IPS DF 19.7 (cell line): ENCODE results near the gene ARGFX.
"Not testable (repeated sequence)": the region's sequence is repeated elsewhere in the genome, so short reads cannot be mapped to it uniquely, and the experiment has no call there.

Experiments
- DNase-seq: peaks from one replicate; pipeline ENCODE4 v3.0.0-alpha.2; 2013; ENCODE audit warnings: low read depth, low spot score

The ARGFX gene

GRCh38 chr3:121599900-121600299, 32.2 kb downstream of the ARGFX start:
- DNase-seq, result not testable (repeated sequence)

GRCh38 chr3:121601212-121601812, 33.6 kb downstream of the ARGFX start:
- no peak for DNase-seq

GRCh38 chr3:121604759-121605158, 37.0 kb downstream of the ARGFX start:
- DNase-seq, result no peak

GRCh38 chr3:121606106-121606505, 38.4 kb downstream of the ARGFX start:
- DNase-seq, result no peak
